ENCODE results near the gene SH3BP4. TPM values are rescaled to one million over a fixed set of nuclear protein-coding genes. Genes with fewer than 3 reads are reported as not detected.

Gene SH3BP4
- total and polyA plus RNA-seq, 2 of the 8 experiments (the other 6 are each of a cell fraction or from before 2014, with no cell fraction given) = 28.3 to 35.4 TPM

DNA sequence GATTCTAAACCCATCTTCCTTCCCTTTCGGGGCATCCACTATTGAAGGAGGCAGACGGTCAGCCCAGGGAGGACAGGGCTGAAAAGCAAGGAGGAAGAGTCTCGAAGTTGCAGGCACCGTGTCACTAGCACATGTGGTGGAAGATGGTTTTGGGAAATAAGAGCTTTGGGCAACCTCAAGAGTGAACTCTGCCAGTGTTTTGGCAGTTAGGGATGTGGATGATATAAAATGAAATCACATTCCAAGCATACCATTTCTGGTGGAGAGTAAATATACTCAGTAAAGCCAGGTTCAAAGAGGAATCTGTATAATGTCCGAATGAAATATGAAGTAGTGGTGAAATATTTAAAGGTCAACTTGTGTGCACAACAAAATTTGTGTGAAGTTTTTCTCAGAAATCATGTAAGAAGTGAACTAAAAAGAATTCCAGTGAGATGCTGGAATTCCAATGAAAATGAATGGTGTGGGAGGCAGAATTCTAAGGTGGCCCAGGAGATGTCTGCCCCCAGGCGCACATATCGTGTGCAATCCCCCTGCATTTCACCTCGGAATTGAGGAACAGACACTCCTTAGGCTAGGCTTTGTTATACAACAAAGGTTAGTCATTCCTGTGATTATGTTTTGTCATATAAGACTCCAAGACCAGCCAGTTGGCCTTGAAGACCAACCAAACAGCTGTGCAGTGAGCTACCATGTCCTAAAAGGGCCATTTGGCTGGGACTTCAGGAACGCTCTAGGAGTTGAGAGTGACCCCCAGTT is 147.1 kb downstream of the SH3BP4 start:
- Histone ChIP-seq H3K79me1 (ENCODE audit: low read depth, low read length) (no peaks in the 10 kb centered on the region), H4K8ac (ENCODE audit: extremely low read depth, insufficient read depth, low read length) (no peak overlapping the region), H2AK5ac (ENCODE audit: low read depth, low read length) (no peak overlapping the region), H3K14ac (ENCODE audit: insufficient read length) (no peak overlapping the region), H4K20me1 (replicated peaks in 1 of 2; ENCODE audit: control insufficient read depth in 1 of 2, insufficient read depth in 2 of 2, low read length in 2 of 2) (no peaks in the 10 kb centered on the region), H3K27ac (ENCODE audit: low read depth, low read length) (no peak overlapping the region), H3K36me3 (ENCODE audit: control insufficient read depth in 2 of 4, insufficient read depth in 4 of 4, low read length in 3 of 4) (no peaks in the 10 kb centered on the region), H4K91ac (replicated peaks; ENCODE audit: insufficient read length, low read length) (no peak overlapping the region), H2AFZ (ENCODE audit: low read length) (no peak overlapping the region), H3K4me3 (ENCODE audit: extremely low read depth in 1 of 4, insufficient read depth in 2 of 4, low read depth in 3 of 4, low read length in 4 of 4) (no peak overlapping the region), H3K9me3 (ENCODE audit: insufficient read depth in 2 of 2, low read depth in 1 of 2, low read length in 1 of 2) (no peaks in the 10 kb centered on the region), H2BK5ac (ENCODE audit: low read depth, low read length) (no peak overlapping the region), H2BK20ac (ENCODE audit: low read length) (no peak overlapping the region), H2BK15ac (ENCODE audit: low read length) (no peak overlapping the region), H3K4ac (replicated peaks; ENCODE audit: insufficient read length, low read depth, low read length) (no peak overlapping the region), H3K4me2 (ENCODE audit: insufficient read depth in 1 of 2, low read depth in 2 of 2, low read length in 2 of 2) (no peak overlapping the region), H3K23me2 (ENCODE audit: low read depth, low read length) (no peaks in the 10 kb centered on the region), H3K56ac (replicated peaks; ENCODE audit: insufficient read length, low read depth, low read length) (no peak overlapping the region), H3K9ac (replicated peaks in 1 of 4; ENCODE audit: extremely low read depth in 1 of 4, low read depth in 3 of 4, low read length in 3 of 4) (no peak overlapping the region), H3K23ac (ENCODE audit: insufficient read length) (no peak overlapping the region), H3K79me2 (ENCODE audit: control insufficient read depth in 1 of 2, insufficient read depth in 2 of 2, low read length in 2 of 2) (no peaks in the 10 kb centered on the region), H2BK12ac (ENCODE audit: low read depth, low read length) (no peak overlapping the region), H4K5ac (ENCODE audit: insufficient read length, low read depth, low read length) (no peak overlapping the region), H3K27me3 (replicated peaks in 1 of 4; ENCODE audit: control insufficient read depth in 3 of 4, extremely low read depth in 1 of 4, insufficient read depth in 3 of 4, low read length in 3 of 4) (no peaks in the 10 kb centered on the region), H3K18ac (ENCODE audit: extremely low read depth, low read length) (no peak overlapping the region), H3K4me1 (replicated peaks in 1 of 4; ENCODE audit: control insufficient read depth in 3 of 4, insufficient read depth in 4 of 4, low read length in 3 of 4) (no peaks in the 10 kb centered on the region; a peak in 1 of 7 replicates), H2BK120ac (replicated peaks; ENCODE audit: low read depth, low read length) (no peak overlapping the region)
- 89% methylated on average over 9 of the region's 9 CpGs; no CpG with 5 or more reads in 1 of the 2 experiments for WGBS, 2 experiments (ENCODE audit: extremely low coverage in 1 of 2, insufficient coverage in 1 of 2, insufficient read length in 1 of 2, insufficient replicate concordance in 2 of 2, low coverage in 1 of 2, low lambda C conversion rate in 2 of 2, missing lambda C conversion rate in 1 of 2)
- TF ChIP-seq FOSL1 (IDR thresholded peaks at IDR 0.05; ENCODE audit: insufficient read depth, low read depth, low read length) (no peak), BCL11A (IDR thresholded peaks at IDR 0.05; ENCODE audit: low read depth in 2 of 2, low read length in 2 of 2) (no peak), KDM5A (IDR thresholded peaks at IDR 0.05; ENCODE audit: low read length) (no peak), EGR1 (IDR thresholded peaks at IDR 0.05; ENCODE audit: borderline replicate concordance, low read depth, low read length) (no peak), TAF7 (optimal IDR thresholded peaks at IDR 0.05; ENCODE audit: borderline replicate concordance, low read depth, low read length) (no peak), POLR2AphosphoS5 (IDR thresholded peaks at IDR 0.05; ENCODE audit: low read depth, low read length) (no peak)
- TF ChIP-seq, protein P1, sequence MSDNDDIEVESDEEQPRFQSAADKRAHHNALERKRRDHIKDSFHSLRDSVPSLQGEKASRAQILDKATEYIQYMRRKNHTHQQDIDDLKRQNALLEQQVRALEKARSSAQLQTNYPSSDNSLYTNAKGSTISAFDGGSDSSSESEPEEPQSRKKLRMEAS (IDR thresholded peaks at IDR 0.05) = no peak
- CTCF ChIA-PET (ENCODE audit: partially characterized antibody) = interaction anchor here (0.7 to 1.8 kb wide), 10 partner anchors 8 to 277 kb away, joined by 3 to 6 read pairs (median 4); no protein-coding TSS in a partner anchor
- DNase-seq (ENCODE audit: low read depth in 1 of 2, low spot score in 2 of 2) = peak in 1 of 2 experiments; percentile 20
- POLR2A ChIA-PET (ENCODE audit: partially characterized antibody) = no interaction called here
- FAIRE-seq = no peak
